ENCODE data around the gene MLXIPL.

DNA sequence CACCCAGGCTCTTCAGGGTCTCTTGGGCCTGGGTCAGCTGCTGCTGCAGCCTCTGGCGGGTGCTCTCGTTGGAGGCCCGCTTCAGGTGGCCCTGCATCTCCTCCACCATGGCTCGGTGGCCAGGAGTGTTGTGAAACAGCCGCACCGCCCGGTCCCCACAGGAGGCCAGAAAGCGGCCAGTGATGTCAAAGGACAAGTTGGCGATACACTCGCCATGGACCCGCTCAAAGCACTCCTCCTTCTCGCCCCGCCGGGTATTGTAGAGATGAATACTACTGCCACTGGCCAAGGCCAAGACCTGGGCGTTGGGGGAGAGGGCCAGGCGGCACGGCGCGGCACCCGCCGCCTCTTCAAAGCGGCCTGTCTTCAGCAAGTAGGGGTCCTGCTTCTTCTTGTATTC is 53.8 kb downstream of the MLXIPL start:
- no peak for TF ChIP-seq GABPA (IDR thresholded peaks at IDR 0.05 in 1 of 2, conservative IDR thresholded peaks at IDR 0.05 in 1 of 2)
- TF ChIP-seq, protein P1, sequence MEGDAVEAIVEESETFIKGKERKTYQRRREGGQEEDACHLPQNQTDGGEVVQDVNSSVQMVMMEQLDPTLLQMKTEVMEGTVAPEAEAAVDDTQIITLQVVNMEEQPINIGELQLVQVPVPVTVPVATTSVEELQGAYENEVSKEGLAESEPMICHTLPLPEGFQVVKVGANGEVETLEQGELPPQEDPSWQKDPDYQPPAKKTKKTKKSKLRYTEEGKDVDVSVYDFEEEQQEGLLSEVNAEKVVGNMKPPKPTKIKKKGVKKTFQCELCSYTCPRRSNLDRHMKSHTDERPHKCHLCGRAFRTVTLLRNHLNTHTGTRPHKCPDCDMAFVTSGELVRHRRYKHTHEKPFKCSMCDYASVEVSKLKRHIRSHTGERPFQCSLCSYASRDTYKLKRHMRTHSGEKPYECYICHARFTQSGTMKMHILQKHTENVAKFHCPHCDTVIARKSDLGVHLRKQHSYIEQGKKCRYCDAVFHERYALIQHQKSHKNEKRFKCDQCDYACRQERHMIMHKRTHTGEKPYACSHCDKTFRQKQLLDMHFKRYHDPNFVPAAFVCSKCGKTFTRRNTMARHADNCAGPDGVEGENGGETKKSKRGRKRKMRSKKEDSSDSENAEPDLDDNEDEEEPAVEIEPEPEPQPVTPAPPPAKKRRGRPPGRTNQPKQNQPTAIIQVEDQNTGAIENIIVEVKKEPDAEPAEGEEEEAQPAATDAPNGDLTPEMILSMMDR (IDR thresholded peaks at IDR 0.05; ENCODE audit: low read depth, low read length, missing input control): no peak
- TF ChIP-seq ATF3 (IDR thresholded peaks at IDR 0.05): no peak

Measured in liver (tissue), 3 donors.